Stimulated activated memory B cell treated with anti-CD40 and anti-IgM and Interleukin-4, amounts not matched to agents 10 μg/mL and 1 μg/mL and 100 μg/mL, for 72 hours (primary cell): ENCODE data around the gene RPRD2.
A peak's percentile ranks its signal among the peaks of the same experiment; 100 is the strongest.

Experiments used
- ATAC-seq: fragments of 150-1000 bp; cut with Tn5 transposase; 2 replicates; pipeline ENCODE4 v1.10.0; 2021
- H3K27ac Mint-ChIP-seq: one replicate; pipeline ENCODE4 v1.8.0; 2022; ENCODE audit warnings: mild to moderate bottlenecking, mixed read lengths
- H3K27me3 Mint-ChIP-seq: one replicate; pipeline ENCODE4 v1.8.0; 2022; ENCODE audit warnings: mixed read lengths
- H3K36me3 Mint-ChIP-seq: one replicate; pipeline ENCODE4 v1.8.0; 2022; ENCODE audit warnings: mixed read lengths
- H3K4me1 Mint-ChIP-seq: one replicate; pipeline ENCODE4 v1.8.0; 2022; ENCODE audit warnings: mixed read lengths
- H3K4me3 Mint-ChIP-seq: one replicate; pipeline ENCODE4 v1.8.0; 2022; ENCODE audit warnings: mild to moderate bottlenecking, moderate library complexity, mixed read lengths
- H3K9me3 Mint-ChIP-seq: one replicate; pipeline ENCODE4 v1.8.0; 2022; ENCODE audit warnings: mixed read lengths

The RPRD2 gene

GRCh38 chr1:150409504-150410362, 45.8 kb downstream of the RPRD2 start:
- H3K4me1 Mint-ChIP-seq: peaks cover 63% of the 10 kb centered on the region
- no peak overlapping the region for H3K4me3 Mint-ChIP-seq
- no peaks in the 10 kb centered on the region for H3K27me3 Mint-ChIP-seq

GRCh38 chr1:150410582-150411101, 46.7 kb downstream of the RPRD2 start:
- Mint-ChIP-seq H3K27ac (no peak overlapping the region), H3K27me3 (no peaks in the 10 kb centered on the region), H3K4me1 (peaks cover 62% of the 10 kb centered on the region), H3K9me3 (no peaks in the 10 kb centered on the region), H3K36me3 (peaks cover 20% of the 10 kb centered on the region), H3K4me3 (no peak overlapping the region)
- no peak for ATAC-seq

More at GRCh38 chr1:150409504-150410362, 45.8 kb downstream of the RPRD2 start:
- H3K9me3 Mint-ChIP-seq: no peaks in the 10 kb centered on the region
- peaks cover 20% of the 10 kb centered on the region for H3K36me3 Mint-ChIP-seq
- peak overlapping the region; percentile 28 for H3K27ac Mint-ChIP-seq
- no peak for ATAC-seq

- Mint-ChIP-seq H3K4me1 (peaks cover 62% of the 10 kb centered on the region), H3K27ac (no peak overlapping the region), H3K27me3 (no peaks in the 10 kb centered on the region), H3K9me3 (no peaks in the 10 kb centered on the region), H3K4me3 (no peak overlapping the region), H3K36me3 (peaks cover 41% of the 10 kb centered on the region)
- ATAC-seq: no peak
Measured at GRCh38 chr1:150414592-150414991, 50.6 kb downstream of the RPRD2 start.

GRCh38 chr1:150415800-150416199, 51.9 kb downstream of the RPRD2 start:
- Mint-ChIP-seq H3K4me1 (peaks cover 50% of the 10 kb centered on the region), H3K4me3 (no peak overlapping the region), H3K9me3 (no peaks in the 10 kb centered on the region), H3K36me3 (peaks cover 50% of the 10 kb centered on the region), H3K27ac (peak overlapping the region; percentile 57), H3K27me3 (no peaks in the 10 kb centered on the region)
- no peak for ATAC-seq

GRCh38 chr1:150420560-150421265, 56.8 kb downstream of the RPRD2 start:
- no peak for ATAC-seq
- Mint-ChIP-seq H3K9me3 (no peaks in the 10 kb centered on the region), H3K4me3 (no peak overlapping the region), H3K27me3 (no peaks in the 10 kb centered on the region), H3K4me1 (peaks cover 31% of the 10 kb centered on the region), H3K36me3 (peaks cover 37% of the 10 kb centered on the region), H3K27ac (peak overlapping the region; percentile 35)

GRCh38 chr1:150422541-150422940, 58.6 kb downstream of the RPRD2 start:
- ATAC-seq: no peak
- Mint-ChIP-seq H3K27ac (no peak overlapping the region), H3K36me3 (peaks cover 20% of the 10 kb centered on the region)

GRCh38 chr1:150429805-150430204, 65.9 kb downstream of the RPRD2 start:
- Mint-ChIP-seq H3K36me3 (peaks cover 17% of the 10 kb centered on the region), H3K9me3 (no peaks in the 10 kb centered on the region), H3K4me3 (no peak overlapping the region), H3K4me1 (no peaks in the 10 kb centered on the region), H3K27ac (peak overlapping the region; percentile 43), H3K27me3 (no peaks in the 10 kb centered on the region)
- no peak for ATAC-seq

More at GRCh38 chr1:150422541-150422940, 58.6 kb downstream of the RPRD2 start:
- Mint-ChIP-seq H3K4me1 (peaks cover 15% of the 10 kb centered on the region), H3K9me3 (no peaks in the 10 kb centered on the region), H3K4me3 (no peak overlapping the region), H3K27me3 (no peaks in the 10 kb centered on the region)

- no peak for ATAC-seq
- no peaks in the 10 kb centered on the region for H3K9me3 Mint-ChIP-seq
- H3K36me3 Mint-ChIP-seq: peaks cover 30% of the 10 kb centered on the region
- H3K27ac Mint-ChIP-seq: no peak overlapping the region
- H3K27me3 Mint-ChIP-seq: no peaks in the 10 kb centered on the region
- H3K4me1 Mint-ChIP-seq: no peaks in the 10 kb centered on the region
- H3K4me3 Mint-ChIP-seq: no peak overlapping the region
Measured at GRCh38 chr1:150441121-150441520, 77.2 kb downstream of the RPRD2 start.

- no peak for ATAC-seq
- peaks cover 44% of the 10 kb centered on the region for H3K36me3 Mint-ChIP-seq
- H3K4me3 Mint-ChIP-seq: no peak overlapping the region
- H3K27ac Mint-ChIP-seq: no peak overlapping the region
- H3K9me3 Mint-ChIP-seq: no peaks in the 10 kb centered on the region
- no peaks in the 10 kb centered on the region for H3K4me1 Mint-ChIP-seq
- no peaks in the 10 kb centered on the region for H3K27me3 Mint-ChIP-seq
Measured at GRCh38 chr1:150444232-150444631, 80.3 kb downstream of the RPRD2 start.

GRCh38 chr1:150456146-150456647, 92.2 kb downstream of the RPRD2 start:
- no peaks in the 10 kb centered on the region for H3K9me3 Mint-ChIP-seq
- H3K27me3 Mint-ChIP-seq: no peaks in the 10 kb centered on the region
- no peak overlapping the region for H3K27ac Mint-ChIP-seq
- ATAC-seq: no peak
- H3K4me1 Mint-ChIP-seq: peaks cover 4% of the 10 kb centered on the region
- H3K4me3 Mint-ChIP-seq: no peak overlapping the region
- peaks cover 8% of the 10 kb centered on the region for H3K36me3 Mint-ChIP-seq

- H3K4me3 Mint-ChIP-seq: no peak overlapping the region
- peaks cover 8% of the 10 kb centered on the region for H3K4me1 Mint-ChIP-seq
- no peak overlapping the region for H3K27ac Mint-ChIP-seq
- peak; percentile 65 for ATAC-seq
- no peaks in the 10 kb centered on the region for H3K27me3 Mint-ChIP-seq
- H3K36me3 Mint-ChIP-seq: peaks cover 16% of the 10 kb centered on the region
- H3K9me3 Mint-ChIP-seq: no peaks in the 10 kb centered on the region
Measured at GRCh38 chr1:150464422-150464826, 100.5 kb downstream of the RPRD2 start.

- ATAC-seq: no peak
- Mint-ChIP-seq H3K27ac (no peak overlapping the region), H3K36me3 (peaks cover 36% of the 10 kb centered on the region), H3K4me1 (peaks cover 8% of the 10 kb centered on the region), H3K9me3 (no peaks in the 10 kb centered on the region), H3K4me3 (no peak overlapping the region), H3K27me3 (no peaks in the 10 kb centered on the region)
Measured at GRCh38 chr1:150466964-150467363, 103.0 kb downstream of the RPRD2 start.

GRCh38 chr1:150469291-150469690, 105.3 kb downstream of the RPRD2 start:
- Mint-ChIP-seq H3K4me1 (peaks cover 6% of the 10 kb centered on the region), H3K4me3 (no peak overlapping the region), H3K9me3 (no peaks in the 10 kb centered on the region), H3K36me3 (peaks cover 49% of the 10 kb centered on the region), H3K27me3 (no peaks in the 10 kb centered on the region), H3K27ac (no peak overlapping the region)
- no peak for ATAC-seq

GRCh38 chr1:150472601-150473200, 108.8 kb downstream of the RPRD2 start:
- Mint-ChIP-seq H3K9me3 (no peaks in the 10 kb centered on the region), H3K4me1 (peaks cover 25% of the 10 kb centered on the region), H3K27me3 (no peaks in the 10 kb centered on the region), H3K27ac (no peak overlapping the region), H3K4me3 (no peak overlapping the region), H3K36me3 (peaks cover 38% of the 10 kb centered on the region)
- peak; percentile 24 for ATAC-seq

- Mint-ChIP-seq H3K36me3 (peaks cover 38% of the 10 kb centered on the region), H3K4me1 (peaks cover 31% of the 10 kb centered on the region), H3K9me3 (no peaks in the 10 kb centered on the region), H3K27me3 (no peaks in the 10 kb centered on the region), H3K27ac (peak overlapping the region; percentile 63), H3K4me3 (no peak overlapping the region)
- ATAC-seq: no peak
Measured at GRCh38 chr1:150473659-150474058, 109.7 kb downstream of the RPRD2 start.
